ENCODE results near the gene MRPL28. TPM values are rescaled to one million over a fixed set of nuclear protein-coding genes. Genes with fewer than 3 reads are reported as not detected.
"Not testable (repeated sequence)": the region's sequence is repeated elsewhere in the genome, so short reads cannot be mapped to it uniquely, and the experiment has no call there.

Gene MRPL28
- total RNA-seq = 10 to 100 TPM; 90.2 to 98.0 TPM
- polyA plus RNA-seq = 67.8 TPM

DNA sequence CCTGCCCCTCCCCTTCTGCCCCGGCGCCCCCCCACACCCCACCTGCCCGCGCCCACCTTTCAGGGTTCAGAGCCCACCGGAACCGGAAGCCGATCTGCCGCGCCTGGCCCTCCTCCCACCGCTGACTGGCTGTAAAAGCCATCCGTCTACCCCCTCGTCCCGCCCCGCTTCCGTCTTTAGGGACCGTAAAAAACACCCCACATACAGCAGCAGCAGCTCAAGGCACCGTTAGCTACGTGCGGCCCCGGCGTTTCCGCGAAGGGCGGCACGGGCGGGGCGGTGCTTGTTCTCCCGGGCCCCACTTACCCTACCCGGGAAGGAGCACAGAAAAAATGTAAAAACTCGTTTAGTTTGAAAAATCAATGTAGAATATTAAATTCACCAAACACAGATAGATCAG is at the start of gene MRPL28:
MRPL28 (minus strand) TSS at position 96 of the 400 bp plus-strand sequence. CDS start 320 bp downstream, outside the sequence.
- ChIA-PET POLR2A (interaction anchor here (0.7 to 1.9 kb wide), 6 partner anchors 10 to 136 kb away, joined by 3 to 9 read pairs (median 4); partner anchors contain the start of genes AXIN1, DECR2 and FAM234A), CTCF (interaction anchor here (1.0 to 1.4 kb wide), 3 partner anchors 8 to 263 kb away, joined by 3 to 7 read pairs (median 7); partner anchors contain the start of gene RAB11FIP3)
- H3K27ac Mint-ChIP-seq = peak within 1 kb of the TSS; percentile 59 to 93 (median 90)
- H3K27me3 Mint-ChIP-seq = no peaks in the 10 kb centered on the region
- no peak within 1 kb of the TSS for H3K4me3 ChIP-seq (ENCODE audit: low read length)
- H3K27ac ChIP-seq (ENCODE audit: low read depth, low read length) = peak within 1 kb of the TSS; percentile 38
- H3K9me3 Mint-ChIP-seq = no peaks in the 10 kb centered on the region
- peak within 1 kb of the TSS; percentile 83 to 96 (median 89) for H3K4me3 Mint-ChIP-seq
- H3K9me3 ChIP-seq (ENCODE audit: low read length) = no peaks in the 10 kb centered on the region
- H3K4me1 ChIP-seq (ENCODE audit: insufficient read depth, low read length) = peaks cover 14% of the 10 kb centered on the region
- peaks cover 0 to 61% (median 1%) of the 10 kb centered on the region in 3 donors for H3K36me3 Mint-ChIP-seq
- H3K36me3 ChIP-seq (ENCODE audit: insufficient read depth, low read length) = no peaks in the 10 kb centered on the region
- peaks cover 7 to 21% (median 15%) of the 10 kb centered on the region in 3 donors for H3K4me1 Mint-ChIP-seq
- no peaks in the 10 kb centered on the region for H3K27me3 ChIP-seq (ENCODE audit: insufficient read depth, low read length, poor library complexity, severe bottlenecking)
- peak; percentile 86 to 95 (median 89) for DNase-seq

GRCh38 chr16:415170-415498 is 44.8 kb upstream of the MRPL28 start:
- H3K9me3 Mint-ChIP-seq; H3K4me1 Mint-ChIP-seq; CTCF ChIA-PET; H3K4me1 ChIP-seq (ENCODE audit: insufficient read depth, low read length); H3K36me3 Mint-ChIP-seq; H3K36me3 ChIP-seq (ENCODE audit: insufficient read depth, low read length); POLR2A ChIA-PET; H3K27me3 Mint-ChIP-seq; H3K27me3 ChIP-seq (ENCODE audit: insufficient read depth, low read length, poor library complexity, severe bottlenecking); H3K9me3 ChIP-seq (ENCODE audit: low read length); H3K27ac ChIP-seq (ENCODE audit: low read depth, low read length); H3K4me3 Mint-ChIP-seq; H3K4me3 ChIP-seq (ENCODE audit: low read length); H3K27ac Mint-ChIP-seq: not testable (repeated sequence)
- DNase-seq = peak in 1 of 5 donors; percentile 23

GRCh38 chr16:414395-415169 is 44.2 kb upstream of the MRPL28 start:
- no peaks in the 10 kb centered on the region for H3K4me1 Mint-ChIP-seq
- no peaks in the 10 kb centered on the region for H3K36me3 Mint-ChIP-seq
- Histone ChIP-seq H3K4me3 (ENCODE audit: low read length) (no peak overlapping the region), H3K27ac (ENCODE audit: low read depth, low read length) (no peak overlapping the region), H3K4me1 (ENCODE audit: insufficient read depth, low read length) (no peaks in the 10 kb centered on the region), H3K36me3 (ENCODE audit: insufficient read depth, low read length) (no peaks in the 10 kb centered on the region), H3K9me3 (ENCODE audit: low read length) (no peaks in the 10 kb centered on the region), H3K27me3 (ENCODE audit: insufficient read depth, low read length, poor library complexity, severe bottlenecking) (no peaks in the 10 kb centered on the region)
- peaks cover 0 to 1% of the 10 kb centered on the region in 2 donors for H3K27me3 Mint-ChIP-seq
- peak in 1 of 5 donors; percentile 24 for DNase-seq
- ChIA-PET CTCF (no interaction called here), POLR2A (interaction anchor here (0.7 kb wide), 1 partner anchor 72 kb away, joined by 5 read pairs; no protein-coding TSS in a partner anchor)
- H3K9me3 Mint-ChIP-seq = no peaks in the 10 kb centered on the region
- no peak overlapping the region for H3K27ac Mint-ChIP-seq
- H3K4me3 Mint-ChIP-seq = no peak overlapping the region

DNA sequence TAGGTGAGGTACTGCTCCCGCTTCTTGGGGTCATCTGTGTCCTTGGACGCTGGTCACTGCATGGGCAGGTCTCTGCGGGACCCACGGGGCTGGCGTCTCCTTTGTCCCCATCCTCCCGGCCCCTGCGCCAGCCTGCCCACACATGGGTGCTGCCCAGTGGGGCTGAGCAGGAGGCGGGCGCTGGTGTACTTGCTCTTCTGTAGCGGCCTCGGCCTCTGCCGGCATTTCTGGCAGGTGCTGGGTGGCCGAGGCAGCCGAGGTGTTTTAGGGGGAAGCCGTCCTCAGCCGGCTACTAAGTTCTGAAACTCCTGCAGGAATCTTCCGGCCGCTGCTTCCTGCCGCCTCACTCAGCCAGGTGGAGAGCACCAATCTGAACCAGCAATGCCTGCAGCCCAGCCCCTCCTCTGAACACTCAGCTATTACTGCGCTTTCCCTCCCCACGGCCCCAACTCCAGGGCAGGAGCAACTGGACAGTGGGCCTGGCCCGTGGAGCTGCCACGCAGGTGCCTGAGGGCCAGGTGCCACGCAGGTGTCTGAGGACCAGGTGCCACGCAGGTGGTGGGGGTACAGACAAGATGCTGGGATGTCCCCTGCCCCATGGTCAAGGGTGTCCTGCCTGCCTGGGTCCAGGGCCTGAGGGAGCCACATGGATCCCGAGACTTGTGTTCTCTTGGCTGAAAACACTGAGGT is 41.4 kb upstream of the MRPL28 start:
- no peaks in the 10 kb centered on the region for H3K36me3 ChIP-seq (ENCODE audit: insufficient read depth, low read length)
- Mint-ChIP-seq H3K9me3 (no peaks in the 10 kb centered on the region), H3K27me3 (peaks cover 0 to 1% of the 10 kb centered on the region in 2 donors), H3K36me3 (no peaks in the 10 kb centered on the region), H3K4me3 (no peak overlapping the region), H3K27ac (no peak overlapping the region), H3K4me1 (no peaks in the 10 kb centered on the region)
- no peak overlapping the region for H3K27ac ChIP-seq (ENCODE audit: low read depth, low read length)
- no peaks in the 10 kb centered on the region for H3K9me3 ChIP-seq (ENCODE audit: low read length)
- no peak overlapping the region for H3K4me3 ChIP-seq (ENCODE audit: low read length)
- POLR2A ChIA-PET = no interaction called here
- peak in 1 of 5 donors; percentile 44 for DNase-seq
- no peaks in the 10 kb centered on the region for H3K4me1 ChIP-seq (ENCODE audit: insufficient read depth, low read length)
- CTCF ChIA-PET = no interaction called here
- no peaks in the 10 kb centered on the region for H3K27me3 ChIP-seq (ENCODE audit: insufficient read depth, low read length, poor library complexity, severe bottlenecking)

DNA sequence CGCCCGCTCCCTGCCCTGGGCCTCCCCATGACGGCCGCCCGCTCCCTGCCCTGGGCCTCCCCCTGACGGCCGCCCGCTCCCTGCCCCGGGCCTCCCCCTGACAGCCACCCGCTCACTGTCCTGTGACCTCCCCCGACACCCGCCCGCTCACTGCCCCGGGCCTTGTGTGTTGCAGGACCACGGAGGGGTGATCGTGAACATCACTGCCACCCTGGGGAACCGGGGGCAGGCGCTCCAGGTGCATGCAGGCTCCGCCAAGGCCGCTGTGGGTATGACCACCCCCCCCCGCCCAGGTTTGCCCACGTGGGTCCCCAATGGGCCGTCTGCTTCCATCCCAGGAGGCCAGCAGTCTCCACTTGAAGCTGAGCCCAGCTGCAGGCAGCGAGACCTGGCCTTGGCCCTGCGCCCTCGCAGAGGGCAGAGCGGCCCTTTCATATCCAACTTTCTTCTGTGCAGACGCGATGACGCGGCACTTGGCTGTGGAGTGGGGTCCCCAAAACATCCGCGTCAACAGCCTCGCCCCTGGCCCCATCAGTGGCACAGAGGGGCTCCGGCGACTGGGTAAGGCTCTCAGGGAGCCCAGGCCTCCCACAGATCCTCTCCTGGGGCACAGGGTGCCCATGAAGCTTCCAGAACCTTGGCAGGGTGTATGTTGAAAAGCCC is 40.3 kb upstream of the MRPL28 start:
- DNase-seq = peak in 1 of 5 donors; percentile 41
- H3K4me1 ChIP-seq (ENCODE audit: insufficient read depth, low read length) = no peaks in the 10 kb centered on the region
- Mint-ChIP-seq H3K4me1 (no peaks in the 10 kb centered on the region), H3K4me3 (no peak overlapping the region), H3K27me3 (peaks cover 0 to 1% of the 10 kb centered on the region in 2 donors), H3K27ac (no peak overlapping the region), H3K36me3 (no peaks in the 10 kb centered on the region), H3K9me3 (no peaks in the 10 kb centered on the region)
- CTCF ChIA-PET = no interaction called here
- H3K27me3 ChIP-seq (ENCODE audit: insufficient read depth, low read length, poor library complexity, severe bottlenecking) = no peaks in the 10 kb centered on the region
- no peak overlapping the region for H3K4me3 ChIP-seq (ENCODE audit: low read length)
- no peaks in the 10 kb centered on the region for H3K36me3 ChIP-seq (ENCODE audit: insufficient read depth, low read length)
- no peak overlapping the region for H3K27ac ChIP-seq (ENCODE audit: low read depth, low read length)
- H3K9me3 ChIP-seq (ENCODE audit: low read length) = no peaks in the 10 kb centered on the region
- POLR2A ChIA-PET = no interaction called here

GRCh38 chr16:407253-407652 is 36.9 kb upstream of the MRPL28 start:
- H3K27me3 ChIP-seq (ENCODE audit: insufficient read depth, low read length, poor library complexity, severe bottlenecking) = no peaks in the 10 kb centered on the region
- no peak overlapping the region for H3K4me3 ChIP-seq (ENCODE audit: low read length)
- H3K27me3 Mint-ChIP-seq = no peaks in the 10 kb centered on the region
- no peak overlapping the region for H3K27ac Mint-ChIP-seq
- ChIA-PET CTCF (no interaction called here), POLR2A (no interaction called here)
- no peaks in the 10 kb centered on the region for H3K36me3 Mint-ChIP-seq
- DNase-seq = no peak
- H3K9me3 Mint-ChIP-seq = no peaks in the 10 kb centered on the region
- H3K4me1 Mint-ChIP-seq = no peaks in the 10 kb centered on the region
- no peak overlapping the region for H3K27ac ChIP-seq (ENCODE audit: low read depth, low read length)
- no peak overlapping the region for H3K4me3 Mint-ChIP-seq
- H3K9me3 ChIP-seq (ENCODE audit: low read length) = no peaks in the 10 kb centered on the region
- peaks cover 1% of the 10 kb centered on the region for H3K4me1 ChIP-seq (ENCODE audit: insufficient read depth, low read length)
- H3K36me3 ChIP-seq (ENCODE audit: insufficient read depth, low read length) = no peaks in the 10 kb centered on the region

DNA sequence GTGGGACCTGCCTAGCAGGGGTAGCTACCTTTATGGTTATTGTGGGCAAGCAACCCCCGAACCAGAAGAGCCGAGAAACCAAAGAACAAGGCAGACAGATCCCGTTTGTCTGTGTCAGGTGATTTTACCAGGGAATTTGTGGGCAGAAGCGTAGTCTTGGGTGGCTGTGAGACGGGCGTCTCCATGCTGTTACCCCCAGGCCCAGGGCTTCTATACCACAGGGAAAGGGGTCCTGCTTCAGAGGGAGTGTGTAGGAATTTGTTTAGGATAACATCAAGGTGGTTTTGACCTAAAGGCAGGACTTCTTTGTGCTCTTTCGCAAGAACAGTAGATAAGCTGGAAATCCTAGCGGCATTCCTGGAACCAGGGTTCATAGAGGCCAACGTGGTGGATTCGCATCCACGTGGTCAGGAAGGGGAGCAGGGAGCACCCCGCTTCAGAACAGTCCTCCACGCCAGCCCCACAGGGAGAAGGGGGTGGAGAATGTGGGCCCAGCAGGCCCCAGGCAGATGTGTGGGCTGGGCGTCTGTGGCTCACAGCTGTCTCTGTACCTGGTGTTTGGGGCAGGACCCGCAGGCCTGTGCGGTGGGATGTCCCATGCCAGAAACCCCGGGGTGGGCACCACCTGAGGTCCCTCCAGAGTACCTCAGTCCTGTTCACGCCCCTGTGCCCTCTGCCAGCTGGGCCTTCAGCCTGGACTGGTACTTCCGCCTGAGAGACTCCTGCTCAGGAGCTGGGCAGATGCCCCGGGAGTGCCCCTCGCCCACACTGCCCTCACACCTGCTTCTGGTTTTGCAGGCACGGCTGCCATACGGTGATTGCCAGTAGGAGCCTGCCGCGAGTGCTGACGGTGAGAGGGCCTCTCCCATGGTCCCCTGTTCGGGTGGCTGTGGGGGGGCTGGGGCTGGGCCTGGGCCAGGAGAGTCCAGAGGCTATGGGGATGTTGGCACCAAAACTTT is 35.5 kb upstream of the MRPL28 start:
- no peaks in the 10 kb centered on the region for H3K36me3 Mint-ChIP-seq
- H3K4me3 Mint-ChIP-seq = peak overlapping the region in 1 of 7 donors; percentile 37
- ChIA-PET POLR2A (no interaction called here), CTCF (no interaction called here)
- H3K27me3 Mint-ChIP-seq = no peaks in the 10 kb centered on the region
- no peak for DNase-seq
- Histone ChIP-seq H3K36me3 (ENCODE audit: insufficient read depth, low read length) (no peaks in the 10 kb centered on the region), H3K4me1 (ENCODE audit: insufficient read depth, low read length) (peaks cover 4% of the 10 kb centered on the region), H3K4me3 (ENCODE audit: low read length) (no peak overlapping the region), H3K9me3 (ENCODE audit: low read length) (no peaks in the 10 kb centered on the region), H3K27ac (ENCODE audit: low read depth, low read length) (peak overlapping the region; percentile 38), H3K27me3 (ENCODE audit: insufficient read depth, low read length, poor library complexity, severe bottlenecking) (no peaks in the 10 kb centered on the region)
- H3K4me1 Mint-ChIP-seq = peaks cover 0 to 2% (median 0%) of the 10 kb centered on the region in 3 donors
- H3K27ac Mint-ChIP-seq = no peak overlapping the region
- H3K9me3 Mint-ChIP-seq = no peaks in the 10 kb centered on the region

Measured in CD8-positive, alpha-beta memory T cell (primary cell).